Measurements from ENCODE around the gene INPP5K. TPM values are rescaled to one million over a fixed set of nuclear protein-coding genes. Genes with fewer than 3 reads are reported as not detected.
"Not testable (repeated sequence)": the region's sequence is repeated elsewhere in the genome, so short reads cannot be mapped to it uniquely, and the experiment has no call there.

Gene INPP5K
- total RNA-seq, result 10 to 100 TPM; 18.4 to 44.3 (median 35.0) TPM

DNA sequence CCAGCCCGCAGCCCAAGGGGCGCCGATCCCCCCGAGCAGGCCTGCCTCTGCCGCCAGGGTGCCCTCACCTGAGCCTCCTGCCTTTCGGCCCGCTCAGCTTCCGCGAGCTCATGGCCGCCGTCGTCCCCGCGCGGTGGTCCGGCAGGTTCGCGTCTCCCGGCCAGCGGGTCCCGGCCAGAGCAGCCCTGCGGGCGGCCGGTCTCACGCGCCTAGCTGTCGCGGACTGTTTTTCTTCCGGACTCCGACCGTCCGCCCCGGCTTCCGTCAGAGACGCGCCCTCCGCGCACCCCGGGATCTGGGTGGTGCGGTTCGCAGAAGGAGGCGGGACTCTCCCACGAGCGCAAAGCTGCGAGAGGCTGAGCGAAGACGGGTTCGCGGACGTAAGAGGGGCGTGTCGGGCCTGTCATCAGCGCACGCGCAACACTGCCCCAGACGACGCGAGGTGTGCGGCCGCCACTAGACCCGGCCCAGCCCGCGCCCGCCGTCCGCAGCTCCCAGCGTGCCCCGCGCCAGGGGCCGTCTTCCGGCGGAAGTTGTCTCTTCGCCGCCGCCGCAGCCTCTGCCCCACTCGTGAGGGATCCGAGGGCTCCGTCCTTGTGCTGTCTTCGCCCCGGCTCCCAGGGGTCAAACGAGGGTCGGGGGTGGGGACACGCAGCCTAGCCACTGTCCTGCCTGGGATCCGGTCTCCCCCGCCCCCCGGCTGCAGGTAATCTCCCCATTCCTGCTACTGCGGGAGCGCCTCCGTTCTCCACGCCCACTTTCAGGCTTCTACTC lies at the start of gene INPP5K:
INPP5K (minus strand) TSS at position 225 of the 774 bp plus-strand sequence; CDS start at position 112, 113 bp downstream.
- no peaks in the 10 kb centered on the region for H3K9me3 ChIP-seq
- peak in 3 of 4 donors; percentile 61 to 82 (median 68) for TF ChIP-seq POLR2A (IDR thresholded peaks at IDR 0.05)
- TF ChIP-seq, protein P1, sequence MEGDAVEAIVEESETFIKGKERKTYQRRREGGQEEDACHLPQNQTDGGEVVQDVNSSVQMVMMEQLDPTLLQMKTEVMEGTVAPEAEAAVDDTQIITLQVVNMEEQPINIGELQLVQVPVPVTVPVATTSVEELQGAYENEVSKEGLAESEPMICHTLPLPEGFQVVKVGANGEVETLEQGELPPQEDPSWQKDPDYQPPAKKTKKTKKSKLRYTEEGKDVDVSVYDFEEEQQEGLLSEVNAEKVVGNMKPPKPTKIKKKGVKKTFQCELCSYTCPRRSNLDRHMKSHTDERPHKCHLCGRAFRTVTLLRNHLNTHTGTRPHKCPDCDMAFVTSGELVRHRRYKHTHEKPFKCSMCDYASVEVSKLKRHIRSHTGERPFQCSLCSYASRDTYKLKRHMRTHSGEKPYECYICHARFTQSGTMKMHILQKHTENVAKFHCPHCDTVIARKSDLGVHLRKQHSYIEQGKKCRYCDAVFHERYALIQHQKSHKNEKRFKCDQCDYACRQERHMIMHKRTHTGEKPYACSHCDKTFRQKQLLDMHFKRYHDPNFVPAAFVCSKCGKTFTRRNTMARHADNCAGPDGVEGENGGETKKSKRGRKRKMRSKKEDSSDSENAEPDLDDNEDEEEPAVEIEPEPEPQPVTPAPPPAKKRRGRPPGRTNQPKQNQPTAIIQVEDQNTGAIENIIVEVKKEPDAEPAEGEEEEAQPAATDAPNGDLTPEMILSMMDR (IDR thresholded peaks at IDR 0.05), result peak in 3 of 6 experiments; percentile 18 to 33 (median 26)
- DNase-seq, result peak; percentile 79
- H3K36me3 ChIP-seq, result peaks cover 0 to 52% (median 5%) of the 10 kb centered on the region in 3 donors
- H3K27me3 ChIP-seq, result no peaks in the 10 kb centered on the region
- intact Hi-C loops (cut with DNase I), result loop anchor here (10.0 kb wide), 2 partner anchors 152 to 252 kb away; no protein-coding TSS in a partner anchor
- peaks cover 27 to 59% (median 40%) of the 10 kb centered on the region in 3 donors for H3K4me1 ChIP-seq
- 0% methylated on average over 6 to 35 of the region's 91 CpGs for WGBS, 2 donors
- H3K27ac ChIP-seq, result peak within 1 kb of the TSS; percentile 94 to 99 (median 98)
- peak within 1 kb of the TSS; percentile 79 to 96 (median 94) for H3K4me3 ChIP-seq

- Histone ChIP-seq H3K9me3 (no peaks in the 10 kb centered on the region), H3K27me3 (no peaks in the 10 kb centered on the region), H3K36me3 (no peaks in the 10 kb centered on the region), H3K27ac (no peak overlapping the region), H3K4me1 (peaks cover 10 to 29% (median 13%) of the 10 kb centered on the region in 3 donors), H3K4me3 (no peak overlapping the region)
- no peak for DNase-seq
- intact Hi-C loops (cut with DNase I), result no loop called here
- WGBS, 2 donors, result 47 to 50% methylated on average over 6 of the region's 6 CpGs
- TF ChIP-seq POLR2A (IDR thresholded peaks at IDR 0.05), result no peak
- TF ChIP-seq, protein P1 (IDR thresholded peaks at IDR 0.05), result no peak
Measured at GRCh38 chr17:1565877-1566276, 49.5 kb upstream of the INPP5K start.

DNA sequence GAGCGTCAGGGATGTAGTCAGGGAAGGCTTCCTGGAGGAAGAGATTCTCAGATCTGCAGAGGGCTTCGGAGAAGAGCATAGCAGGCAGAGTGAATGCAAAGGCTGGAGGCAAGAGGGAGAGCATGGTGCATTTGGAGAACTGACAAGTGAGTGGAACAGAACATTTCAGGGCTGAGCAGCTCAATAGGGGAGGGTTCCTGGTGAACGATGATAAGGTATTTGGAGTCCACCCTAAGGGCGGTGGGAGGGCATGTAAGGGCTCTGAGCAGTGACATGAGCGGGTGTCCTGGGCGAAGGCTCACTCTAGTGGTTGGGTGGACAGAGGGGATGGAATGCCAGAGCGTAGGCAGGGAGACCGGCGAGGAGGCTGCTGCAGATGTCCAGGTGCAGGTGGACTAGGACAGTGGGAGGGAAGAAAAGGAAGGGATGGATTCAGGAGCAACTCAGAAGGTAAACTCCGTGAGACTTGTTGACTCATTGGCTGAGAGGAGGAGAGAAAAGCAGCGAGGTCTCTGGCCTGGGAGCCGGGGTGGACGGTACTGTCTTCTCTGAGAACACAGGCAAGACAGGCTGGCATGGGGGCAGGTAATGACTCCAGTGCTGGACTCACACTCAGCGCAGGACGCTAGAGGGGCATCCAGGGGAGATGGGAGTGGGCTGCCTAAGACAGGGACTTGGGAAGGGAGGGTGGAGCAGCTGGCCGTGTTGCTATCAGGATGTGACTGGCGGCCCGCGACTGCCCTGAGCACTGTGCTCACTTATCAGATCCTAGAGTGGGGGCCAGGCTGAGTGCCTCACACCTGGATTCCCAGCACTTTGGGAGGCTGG lies 47.6 kb upstream of the INPP5K start:
- Histone ChIP-seq H3K4me3 (no peak overlapping the region), H3K36me3 (no peaks in the 10 kb centered on the region), H3K27me3 (no peaks in the 10 kb centered on the region), H3K27ac (no peak overlapping the region), H3K4me1 (peaks cover 27 to 41% (median 31%) of the 10 kb centered on the region in 3 donors), H3K9me3 (no peaks in the 10 kb centered on the region)
- TF ChIP-seq, protein P1 (IDR thresholded peaks at IDR 0.05), result no peak
- no peak for TF ChIP-seq POLR2A (IDR thresholded peaks at IDR 0.05)
- DNase-seq, result no peak
- intact Hi-C loops (cut with DNase I), result no loop called here
- WGBS, 2 donors, result 67 to 73% methylated on average over 17 to 19 of the region's 19 CpGs

GRCh38 chr17:1563471-1563785 lies 47.0 kb upstream of the INPP5K start:
- 69 to 86% methylated on average over 13 to 14 of the region's 15 CpGs for WGBS, 2 donors
- H3K4me1 ChIP-seq, result peaks cover 28 to 42% (median 34%) of the 10 kb centered on the region in 3 donors
- H3K9me3 ChIP-seq; intact Hi-C loops (cut with DNase I); H3K27ac ChIP-seq; H3K27me3 ChIP-seq; DNase-seq; H3K36me3 ChIP-seq: not testable (repeated sequence)
- peak overlapping the region in 3 of 4 donors; percentile 76 to 99 (median 98) for H3K4me3 ChIP-seq

DNA sequence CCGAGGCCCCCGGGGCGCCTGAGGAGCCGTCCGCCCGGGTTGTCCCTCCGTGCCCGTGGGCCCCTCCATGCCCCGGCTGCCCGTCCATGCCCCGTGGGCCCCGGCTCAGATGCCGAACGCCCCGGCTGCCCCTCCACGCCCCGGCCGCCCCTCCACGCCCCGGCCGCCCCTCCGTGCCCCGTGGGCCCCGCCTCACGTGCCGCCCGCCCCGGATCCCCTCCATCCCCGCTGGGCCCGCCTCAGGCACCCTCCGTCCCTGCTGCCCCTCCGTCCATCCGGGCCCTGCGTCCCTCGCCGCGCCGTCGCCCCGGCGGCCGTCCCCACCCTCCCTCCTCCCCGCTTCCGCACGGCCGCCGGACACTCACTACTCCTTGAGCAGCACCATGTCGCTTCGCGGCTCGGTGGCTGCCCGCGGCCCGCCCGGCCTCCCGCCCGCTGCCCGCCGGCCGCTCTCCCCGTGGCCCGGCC lies 45.8 kb upstream of the INPP5K start:
- peak overlapping the region; percentile 76 to 99 (median 89) for H3K4me3 ChIP-seq
- H3K27me3 ChIP-seq, result no peaks in the 10 kb centered on the region
- peaks cover 0 to 4% (median 0%) of the 10 kb centered on the region in 3 donors for H3K36me3 ChIP-seq
- DNase-seq, result no peak
- no peak for TF ChIP-seq POLR2A (IDR thresholded peaks at IDR 0.05)
- TF ChIP-seq, protein P1 (IDR thresholded peaks at IDR 0.05), result no peak
- H3K9me3 ChIP-seq, result no peaks in the 10 kb centered on the region
- peak overlapping the region; percentile 86 to 99 (median 98) for H3K27ac ChIP-seq
- 0% methylated on average over 1 of the region's 62 CpGs; no CpG with 5 or more reads in 1 of the 2 donors for WGBS, 2 donors
- intact Hi-C loops (cut with DNase I), result no loop called here
- H3K4me1 ChIP-seq, result peaks cover 28 to 54% (median 47%) of the 10 kb centered on the region in 3 donors
